Measurements from ENCODE around the gene RAB19. TPM values are rescaled to one million over a fixed set of nuclear protein-coding genes. Genes with fewer than 3 reads are reported as not detected.
A peak's percentile ranks its signal among the peaks of the same experiment; 100 is the strongest.

Gene RAB19
- total RNA-seq, 4 donors from 2014 or later, result 7.4 to 18.6 (median 10.1) TPM

- H3K27me3 ChIP-seq, result no peaks in the 10 kb centered on the region
- H3K4me3 ChIP-seq, result no peak overlapping the region
- no peak for DNase-seq
- H3K4me1 ChIP-seq, result peaks cover 0 to 7% (median 0%) of the 10 kb centered on the region in 4 donors
- peak overlapping the region in 1 of 4 donors; percentile 55 for H3K27ac ChIP-seq
- H3K36me3 ChIP-seq, result peaks cover 0 to 87% (median 0%) of the 10 kb centered on the region in 3 donors
- no peak for TF ChIP-seq POLR2A (IDR thresholded peaks at IDR 0.05)
- TF ChIP-seq CTCF (IDR thresholded peaks at IDR 0.05), result no peak
- no peaks in the 10 kb centered on the region for H3K9me3 ChIP-seq
Measured at GRCh38 chr7:140456551-140457051, 52.7 kb downstream of the RAB19 start.

GRCh38 chr7:140458201-140458600, 54.3 kb downstream of the RAB19 start:
- TF ChIP-seq POLR2A (IDR thresholded peaks at IDR 0.05), result no peak
- no peak for TF ChIP-seq CTCF (IDR thresholded peaks at IDR 0.05)
- Histone ChIP-seq H3K9me3 (no peaks in the 10 kb centered on the region), H3K36me3 (peaks cover 0 to 89% (median 0%) of the 10 kb centered on the region in 3 donors), H3K4me1 (peaks cover 0 to 7% (median 0%) of the 10 kb centered on the region in 4 donors), H3K4me3 (no peak overlapping the region), H3K27ac (no peak overlapping the region), H3K27me3 (no peaks in the 10 kb centered on the region)
- no peak for DNase-seq

DNA sequence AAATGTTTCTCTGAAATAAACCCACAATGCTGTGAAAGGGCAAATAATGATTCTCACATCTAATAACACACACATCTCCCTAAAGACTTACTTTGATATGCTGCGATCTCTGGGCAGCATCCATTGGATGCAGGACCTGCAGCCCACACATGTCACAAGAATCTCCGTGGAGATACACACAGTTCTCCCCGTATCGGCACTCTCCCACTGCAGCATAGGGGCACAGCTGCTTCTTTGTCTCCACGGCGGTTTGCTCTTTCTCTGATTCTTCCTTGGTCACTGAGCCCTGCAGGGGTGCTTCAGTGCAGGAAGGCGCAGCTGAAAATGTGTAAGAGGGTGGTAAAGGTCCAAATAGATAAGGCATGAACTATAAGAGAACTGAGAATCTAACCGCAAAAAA, 55.1 kb downstream of the RAB19 start:
- peaks cover 0 to 86% (median 0%) of the 10 kb centered on the region in 3 donors for H3K36me3 ChIP-seq
- H3K4me3 ChIP-seq, result no peak overlapping the region
- DNase-seq, result no peak
- peaks cover 0 to 7% (median 0%) of the 10 kb centered on the region in 4 donors for H3K4me1 ChIP-seq
- TF ChIP-seq POLR2A (IDR thresholded peaks at IDR 0.05) (no peak), CTCF (IDR thresholded peaks at IDR 0.05) (no peak)
- no peak overlapping the region for H3K27ac ChIP-seq
- H3K27me3 ChIP-seq, result no peaks in the 10 kb centered on the region
- no peaks in the 10 kb centered on the region for H3K9me3 ChIP-seq

DNA sequence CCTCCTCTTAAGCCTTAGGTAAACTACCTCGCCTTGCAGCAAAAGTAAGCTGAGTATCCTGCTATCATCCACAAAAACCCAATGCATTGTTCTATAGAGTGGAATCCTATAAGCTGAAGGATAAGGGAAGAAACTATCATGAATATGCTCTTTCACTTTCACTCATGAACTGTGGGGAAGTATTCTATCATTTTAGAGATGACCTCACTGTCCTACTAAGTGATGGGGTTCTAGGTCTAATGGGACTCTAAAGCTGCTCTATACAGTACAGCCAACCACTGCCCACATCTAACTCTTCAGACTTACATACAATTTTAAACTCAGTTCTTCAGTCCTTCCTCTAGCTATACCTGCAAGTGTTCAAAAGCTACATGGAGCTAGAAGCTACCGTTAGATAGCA, 59.3 kb downstream of the RAB19 start:
- no peak for DNase-seq
- TF ChIP-seq CTCF (IDR thresholded peaks at IDR 0.05) (no peak), POLR2A (IDR thresholded peaks at IDR 0.05) (no peak)
- no peaks in the 10 kb centered on the region for H3K27me3 ChIP-seq
- H3K27ac ChIP-seq, result no peak overlapping the region
- H3K4me3 ChIP-seq, result no peak overlapping the region
- peaks cover 0 to 87% (median 0%) of the 10 kb centered on the region in 3 donors for H3K36me3 ChIP-seq
- no peaks in the 10 kb centered on the region for H3K9me3 ChIP-seq
- no peaks in the 10 kb centered on the region for H3K4me1 ChIP-seq

DNA sequence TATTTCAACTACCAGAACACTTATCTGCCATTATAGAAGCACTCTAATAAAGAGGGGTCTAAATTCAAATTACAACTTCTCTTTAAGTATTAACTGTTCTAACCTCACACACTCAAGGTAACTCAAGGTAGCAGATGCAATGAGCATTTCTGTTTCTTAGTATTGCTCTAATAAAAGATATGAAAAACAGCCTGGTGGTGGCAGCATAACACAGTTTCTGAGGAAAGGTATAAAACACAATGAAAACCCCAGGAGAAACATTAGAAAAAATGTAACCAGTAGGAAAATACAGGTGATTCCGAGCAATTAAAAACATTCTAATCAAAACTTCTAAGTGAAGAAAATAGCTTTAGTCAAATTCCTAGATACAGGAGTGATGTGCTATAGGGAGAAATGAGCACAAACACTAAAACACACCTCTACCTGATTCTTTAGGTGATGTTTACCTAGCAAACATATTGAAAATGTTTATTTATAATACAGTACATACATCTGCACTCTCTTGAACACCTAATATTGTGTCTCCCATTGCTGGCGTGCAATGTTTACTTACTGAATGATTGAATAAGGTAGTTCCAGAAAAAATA, 72.0 kb downstream of the RAB19 start:
- no peak overlapping the region for H3K27ac ChIP-seq
- H3K4me3 ChIP-seq, result no peak overlapping the region
- H3K27me3 ChIP-seq, result no peaks in the 10 kb centered on the region
- peak in 2 of 3 donors; percentile 51 to 75 for DNase-seq
- H3K4me1 ChIP-seq, result peaks cover 0 to 29% (median 5%) of the 10 kb centered on the region in 4 donors
- TF ChIP-seq CTCF (IDR thresholded peaks at IDR 0.05), result peak in 5 of 6 experiments; percentile 46 to 88 (median 75)
- TF ChIP-seq POLR2A (IDR thresholded peaks at IDR 0.05), result no peak
- H3K36me3 ChIP-seq, result peaks cover 0 to 12% (median 0%) of the 10 kb centered on the region in 3 donors
- H3K9me3 ChIP-seq, result no peaks in the 10 kb centered on the region

Data from Peyer's patch (tissue), 4 donors.